ENCODE measurements around the gene RELL1. TPM values are rescaled to one million over a fixed set of nuclear protein-coding genes. Genes with fewer than 3 reads are reported as not detected.

The RELL1 gene
- total RNA-seq, 4 donors from 2014 or later, result 65.4 to 158 (median 82.5) TPM

DNA sequence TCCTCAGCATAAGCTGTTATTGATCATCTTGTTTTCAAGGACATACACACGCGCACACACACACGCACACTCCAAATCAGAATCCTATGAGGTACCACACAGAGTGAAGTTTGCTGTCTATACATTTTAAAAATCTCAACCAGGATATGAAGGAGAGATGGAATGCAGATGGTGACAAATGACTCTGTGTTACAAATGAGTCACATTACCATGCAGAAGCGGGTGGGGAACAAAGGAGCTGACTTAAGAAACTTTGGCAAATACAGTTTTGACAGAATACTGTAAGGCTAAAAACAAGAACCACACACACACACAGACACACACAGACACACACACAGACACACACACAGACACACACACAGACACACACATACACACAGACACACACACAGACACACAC, 81.7 kb downstream of the RELL1 start:
- TF ChIP-seq, protein P1, sequence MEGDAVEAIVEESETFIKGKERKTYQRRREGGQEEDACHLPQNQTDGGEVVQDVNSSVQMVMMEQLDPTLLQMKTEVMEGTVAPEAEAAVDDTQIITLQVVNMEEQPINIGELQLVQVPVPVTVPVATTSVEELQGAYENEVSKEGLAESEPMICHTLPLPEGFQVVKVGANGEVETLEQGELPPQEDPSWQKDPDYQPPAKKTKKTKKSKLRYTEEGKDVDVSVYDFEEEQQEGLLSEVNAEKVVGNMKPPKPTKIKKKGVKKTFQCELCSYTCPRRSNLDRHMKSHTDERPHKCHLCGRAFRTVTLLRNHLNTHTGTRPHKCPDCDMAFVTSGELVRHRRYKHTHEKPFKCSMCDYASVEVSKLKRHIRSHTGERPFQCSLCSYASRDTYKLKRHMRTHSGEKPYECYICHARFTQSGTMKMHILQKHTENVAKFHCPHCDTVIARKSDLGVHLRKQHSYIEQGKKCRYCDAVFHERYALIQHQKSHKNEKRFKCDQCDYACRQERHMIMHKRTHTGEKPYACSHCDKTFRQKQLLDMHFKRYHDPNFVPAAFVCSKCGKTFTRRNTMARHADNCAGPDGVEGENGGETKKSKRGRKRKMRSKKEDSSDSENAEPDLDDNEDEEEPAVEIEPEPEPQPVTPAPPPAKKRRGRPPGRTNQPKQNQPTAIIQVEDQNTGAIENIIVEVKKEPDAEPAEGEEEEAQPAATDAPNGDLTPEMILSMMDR (IDR thresholded peaks at IDR 0.05), result no peak
- DNase-seq (ENCODE audit: low spot score) (no peak), ATAC-seq (ENCODE audit: low FRiP score) (no peak)

DNA sequence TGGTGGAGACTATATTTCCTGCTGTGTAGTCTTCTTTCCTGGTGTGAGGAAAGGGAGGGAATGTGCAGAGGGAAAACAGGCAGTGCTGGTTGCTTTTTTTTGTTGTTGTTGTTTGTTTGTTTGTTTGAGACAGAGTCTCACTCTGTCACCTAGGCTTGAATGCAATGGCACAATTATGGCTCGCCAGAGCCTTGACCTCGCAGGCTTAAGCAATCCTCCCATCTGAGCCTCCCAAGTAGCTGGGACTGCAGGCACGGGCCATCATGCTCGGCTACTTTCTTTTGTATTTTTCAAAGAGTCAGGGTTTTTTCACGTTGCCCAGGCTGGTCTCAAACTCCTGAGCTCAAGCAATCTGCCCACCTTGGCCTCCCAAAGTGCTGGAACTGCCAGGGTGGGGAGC, 82.5 kb downstream of the RELL1 start:
- ATAC-seq (ENCODE audit: low FRiP score) (no peak), DNase-seq (ENCODE audit: low spot score) (no peak)
- TF ChIP-seq, protein P1 (IDR thresholded peaks at IDR 0.05), result no peak

DNA sequence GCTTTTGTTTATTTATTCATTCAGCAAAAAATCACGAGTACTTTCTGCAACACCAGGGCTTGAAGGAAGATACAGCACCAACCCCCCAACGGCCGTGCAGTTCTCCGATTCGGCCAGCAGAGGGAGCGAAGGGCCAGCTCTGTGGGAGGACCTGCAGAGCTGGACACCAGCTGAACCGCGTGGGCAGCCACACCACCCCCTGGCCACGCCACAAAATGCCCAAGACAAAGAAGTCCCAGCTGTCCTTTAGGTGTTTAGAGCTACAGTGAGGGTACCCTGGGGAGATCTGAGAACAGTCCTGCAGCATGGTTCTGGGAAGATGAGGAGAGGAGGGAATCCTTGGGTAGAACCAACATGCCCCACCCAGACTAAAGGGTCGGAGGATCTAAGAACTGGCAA, 83.1 kb downstream of the RELL1 start:
- DNase-seq (ENCODE audit: low spot score), result peak; percentile 82
- ATAC-seq (ENCODE audit: low FRiP score), result peak; percentile 85
- TF ChIP-seq, protein P1 (IDR thresholded peaks at IDR 0.05), result peak in 2 of 3 donors; percentile 92 to 95

DNA sequence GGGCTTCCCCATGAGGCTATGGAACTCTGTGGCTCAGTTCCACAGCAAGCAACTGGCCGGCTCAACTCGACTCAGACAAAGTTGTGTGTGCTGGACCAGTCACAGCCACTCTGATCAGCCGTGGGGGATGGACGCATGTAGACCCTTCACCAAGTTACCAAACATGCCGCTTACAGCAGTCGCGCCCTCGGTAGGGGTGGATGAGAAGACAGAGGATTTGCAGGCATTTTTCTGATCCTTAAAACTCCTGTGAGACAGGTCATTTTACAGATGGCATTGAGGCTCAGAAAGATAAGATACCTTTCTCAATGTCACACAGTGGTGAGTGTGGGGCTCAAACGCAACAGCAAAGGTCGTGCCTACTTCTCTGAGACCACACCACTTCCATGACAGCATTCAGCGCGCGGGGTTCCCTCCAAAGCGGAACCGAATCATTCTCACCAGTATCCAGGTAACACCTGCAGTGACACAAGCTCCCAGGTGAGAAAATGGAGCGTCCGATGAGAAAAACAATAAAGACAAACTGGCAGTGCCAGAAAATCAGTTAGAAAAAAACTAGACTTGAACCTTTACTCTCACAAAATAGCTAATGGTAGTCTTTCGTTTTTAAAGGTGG, 83.6 kb downstream of the RELL1 start:
- TF ChIP-seq, protein P1 (IDR thresholded peaks at IDR 0.05), result no peak
- ATAC-seq (ENCODE audit: low FRiP score) (no peak), DNase-seq (ENCODE audit: low spot score) (no peak)

DNA sequence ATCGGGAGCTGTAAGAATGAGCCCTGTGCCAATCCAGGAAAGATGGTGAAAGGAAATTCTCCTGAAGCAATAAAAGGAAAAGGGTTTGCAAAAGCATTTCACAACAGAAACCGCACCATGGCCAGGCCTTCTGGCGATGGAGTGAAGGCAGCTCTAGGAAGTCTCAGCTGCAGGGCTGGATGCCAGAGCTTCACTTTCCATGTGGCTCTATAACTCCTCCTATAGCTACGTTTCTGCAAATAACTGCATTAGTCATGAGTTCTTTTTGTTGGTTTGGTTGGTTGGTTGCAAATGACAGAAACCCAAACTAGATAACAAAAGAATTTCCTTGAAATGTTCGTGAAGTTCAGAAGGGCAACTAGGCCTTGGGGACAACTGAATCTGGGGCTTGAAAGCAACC, 84.6 kb downstream of the RELL1 start:
- DNase-seq (ENCODE audit: low spot score) (no peak), ATAC-seq (ENCODE audit: low FRiP score) (no peak)
- TF ChIP-seq, protein P1 (IDR thresholded peaks at IDR 0.05), result no peak

DNA sequence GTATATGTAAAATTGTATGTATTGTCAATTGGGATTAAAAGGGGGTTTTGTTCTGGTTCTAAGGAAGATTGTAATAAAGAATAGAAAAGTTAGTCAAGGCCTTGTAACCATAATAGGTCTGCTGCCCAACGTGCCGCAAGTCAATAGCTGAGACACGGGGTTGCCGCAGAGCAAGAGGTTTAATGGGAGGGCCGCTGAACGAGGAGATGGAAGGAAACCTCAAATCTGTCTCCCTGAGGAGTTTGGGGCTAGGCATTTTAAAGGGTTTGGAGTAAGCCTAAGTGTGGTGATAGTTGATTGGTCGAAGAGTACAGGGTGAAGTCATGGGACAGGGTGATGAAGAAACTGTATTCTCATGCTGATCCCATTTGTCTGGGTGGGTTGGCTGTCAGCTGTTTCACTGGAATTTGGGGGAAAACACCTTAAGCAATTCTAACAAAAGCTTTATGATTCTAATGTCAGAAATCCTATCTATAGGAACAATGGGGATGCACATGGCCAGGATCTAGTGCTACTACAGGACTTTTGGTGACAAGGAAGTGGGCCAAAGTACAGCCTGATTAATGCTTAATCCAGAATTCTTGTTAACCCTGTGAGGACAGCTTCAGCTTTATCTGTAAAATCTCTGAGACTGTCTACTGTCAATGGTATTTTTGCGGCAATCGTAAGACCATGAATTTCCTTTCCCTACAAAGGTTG, 86.9 kb downstream of the RELL1 start:
- ATAC-seq (ENCODE audit: low FRiP score) (no peak), DNase-seq (ENCODE audit: low spot score) (no peak)
- TF ChIP-seq, protein P1 (IDR thresholded peaks at IDR 0.05), result no peak

DNA sequence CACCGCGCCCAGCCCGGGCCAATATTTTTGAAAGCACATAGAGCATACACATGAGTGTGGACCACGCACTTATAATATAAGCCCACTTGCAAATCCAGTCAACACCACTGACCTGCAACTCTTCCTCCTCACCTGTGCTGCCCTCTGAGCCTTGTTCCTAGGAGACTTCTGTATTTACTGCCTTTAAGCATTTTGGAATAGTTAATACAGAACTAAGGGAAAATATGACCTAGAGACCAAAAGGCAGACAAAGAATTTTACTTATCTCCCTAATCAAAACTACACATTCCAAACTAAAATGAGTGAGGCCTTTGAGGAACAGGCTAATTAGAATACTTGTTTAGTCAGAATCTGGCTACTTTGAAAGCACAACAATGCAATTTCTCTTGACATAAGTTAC, 89.1 kb downstream of the RELL1 start:
- ATAC-seq (ENCODE audit: low FRiP score) (no peak), DNase-seq (ENCODE audit: low spot score) (no peak)
- TF ChIP-seq, protein P1 (IDR thresholded peaks at IDR 0.05), result no peak
